SH-SY5Y (cell line): ENCODE data around the gene NR6A1.

Source experiments
- GATA2 ChIP-seq: IDR thresholded peaks from 2 replicates; pipeline ENCODE4 v1.6.1; 2011; ENCODE audit warnings: mild to moderate bottlenecking, low read depth, low read length
- GATA3 ChIP-seq: IDR thresholded peaks from 2 replicates; pipeline ENCODE4 v1.6.1; 2011; ENCODE audit warnings: low read depth, mild to moderate bottlenecking, low read length, moderate library complexity

DNA sequence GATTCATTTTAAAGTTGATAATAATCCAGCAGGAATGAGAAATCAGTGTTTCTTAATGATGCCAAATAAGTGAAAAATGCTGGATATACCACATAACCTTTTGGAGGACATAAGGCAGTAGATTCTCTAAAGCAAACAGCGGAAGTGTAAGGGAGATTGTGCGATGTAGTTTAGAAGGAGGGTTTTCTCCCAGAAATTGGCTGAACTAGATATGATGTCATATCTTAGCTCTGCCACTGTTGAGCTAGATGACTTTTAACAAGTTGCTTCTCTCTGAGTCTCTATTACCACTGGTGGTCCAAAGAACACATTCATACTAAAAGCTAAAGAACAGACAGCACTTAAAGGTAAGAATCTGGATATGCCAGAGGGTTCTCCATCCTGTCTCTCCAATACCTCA is 107.0 kb downstream of the NR6A1 start:
- TF ChIP-seq GATA2 (no peak), GATA3 (no peak)
